Measurements from ENCODE around the gene PHLDB3.
A peak's percentile ranks its signal among the peaks of the same experiment; 100 is the strongest.

The PHLDB3 gene

DNA sequence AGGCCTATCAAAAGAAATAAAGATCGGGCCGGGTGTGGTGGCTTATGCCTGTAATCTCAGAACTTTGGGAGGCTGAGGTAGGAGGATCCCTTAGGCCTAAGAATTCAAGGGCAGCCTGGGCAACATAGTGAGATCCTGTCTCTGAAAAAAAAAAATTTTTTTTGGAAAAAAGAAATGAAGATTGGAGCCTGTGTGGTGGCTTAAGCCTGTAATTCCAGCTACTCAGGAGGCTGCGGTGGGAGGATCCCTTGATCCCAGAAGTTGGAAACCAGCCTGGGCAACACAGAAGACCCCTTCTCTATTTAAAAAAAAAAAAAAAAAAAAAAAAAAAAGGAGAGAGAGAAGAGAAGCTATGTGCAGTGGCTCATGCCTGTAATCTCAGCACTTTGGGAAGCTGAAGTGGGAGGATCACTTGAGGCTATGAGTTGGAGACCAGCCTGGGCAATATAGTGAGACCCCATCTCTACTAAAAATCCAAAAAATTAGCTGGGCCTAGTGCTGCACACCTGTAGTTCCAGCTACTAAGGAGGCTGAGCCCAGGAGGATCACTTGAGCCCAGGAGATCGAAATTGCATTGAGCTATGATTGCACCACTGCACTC lies 24.5 kb downstream of the PHLDB3 start:
- DNase-seq (ENCODE audit: low spot score), result no peak
- in situ Hi-C loops (cut with MboI; ENCODE audit: low pct_unique_long_range_greater_than_20kb, low sequenced_read_pairs, unreplicated experiment), result no loop called here
- TF ChIP-seq, protein P1, sequence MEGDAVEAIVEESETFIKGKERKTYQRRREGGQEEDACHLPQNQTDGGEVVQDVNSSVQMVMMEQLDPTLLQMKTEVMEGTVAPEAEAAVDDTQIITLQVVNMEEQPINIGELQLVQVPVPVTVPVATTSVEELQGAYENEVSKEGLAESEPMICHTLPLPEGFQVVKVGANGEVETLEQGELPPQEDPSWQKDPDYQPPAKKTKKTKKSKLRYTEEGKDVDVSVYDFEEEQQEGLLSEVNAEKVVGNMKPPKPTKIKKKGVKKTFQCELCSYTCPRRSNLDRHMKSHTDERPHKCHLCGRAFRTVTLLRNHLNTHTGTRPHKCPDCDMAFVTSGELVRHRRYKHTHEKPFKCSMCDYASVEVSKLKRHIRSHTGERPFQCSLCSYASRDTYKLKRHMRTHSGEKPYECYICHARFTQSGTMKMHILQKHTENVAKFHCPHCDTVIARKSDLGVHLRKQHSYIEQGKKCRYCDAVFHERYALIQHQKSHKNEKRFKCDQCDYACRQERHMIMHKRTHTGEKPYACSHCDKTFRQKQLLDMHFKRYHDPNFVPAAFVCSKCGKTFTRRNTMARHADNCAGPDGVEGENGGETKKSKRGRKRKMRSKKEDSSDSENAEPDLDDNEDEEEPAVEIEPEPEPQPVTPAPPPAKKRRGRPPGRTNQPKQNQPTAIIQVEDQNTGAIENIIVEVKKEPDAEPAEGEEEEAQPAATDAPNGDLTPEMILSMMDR (IDR thresholded peaks at IDR 0.05; ENCODE audit: extremely low read depth, insufficient read depth, missing control alignments), result no peak

DNA sequence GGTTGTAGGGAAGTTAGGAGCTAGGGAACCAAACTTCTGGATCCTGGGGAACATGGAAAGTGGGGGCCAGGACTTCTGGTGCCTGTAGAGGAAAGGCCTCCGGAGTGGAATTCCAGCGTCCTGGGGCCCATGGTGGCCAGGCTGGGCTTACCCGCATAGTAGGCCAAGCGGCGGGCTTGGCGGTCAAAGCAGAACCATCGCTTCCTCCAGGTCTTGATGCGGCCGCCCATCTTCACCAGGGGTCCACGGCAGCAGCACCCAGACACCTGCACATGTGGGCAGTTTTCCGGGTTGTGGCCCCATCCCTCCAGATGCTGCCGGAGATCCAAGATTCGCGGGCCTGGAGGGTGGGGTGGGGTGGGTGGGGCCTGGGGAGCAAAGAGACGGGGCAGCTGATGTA lies 25.3 kb downstream of the PHLDB3 start:
- DNase-seq (ENCODE audit: low spot score), result no peak
- in situ Hi-C loops (cut with MboI; ENCODE audit: low pct_unique_long_range_greater_than_20kb, low sequenced_read_pairs, unreplicated experiment), result no loop called here
- TF ChIP-seq, protein P1 (IDR thresholded peaks at IDR 0.05; ENCODE audit: extremely low read depth, insufficient read depth, missing control alignments), result no peak

DNA sequence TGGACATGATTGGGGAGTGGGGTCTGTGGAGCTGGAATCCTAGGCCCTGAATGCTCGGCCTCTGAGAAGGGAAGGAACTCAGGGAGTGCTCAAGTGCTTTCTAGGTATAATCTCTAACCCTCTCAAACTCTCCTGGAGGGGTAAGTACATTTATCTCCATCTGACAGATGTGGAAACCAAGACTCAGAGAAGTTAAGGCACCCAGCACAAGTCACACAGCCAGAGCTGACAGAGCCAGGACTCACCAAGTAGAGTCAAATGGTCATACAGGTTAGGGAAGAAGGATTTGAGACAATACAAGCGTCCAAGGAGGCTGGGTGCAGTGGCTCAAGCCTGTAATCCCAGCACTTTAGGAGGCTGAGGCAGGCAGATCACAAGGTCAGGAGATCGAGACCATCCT lies 26.2 kb downstream of the PHLDB3 start:
- in situ Hi-C loops (cut with MboI; ENCODE audit: low pct_unique_long_range_greater_than_20kb, low sequenced_read_pairs, unreplicated experiment), result no loop called here

DNA sequence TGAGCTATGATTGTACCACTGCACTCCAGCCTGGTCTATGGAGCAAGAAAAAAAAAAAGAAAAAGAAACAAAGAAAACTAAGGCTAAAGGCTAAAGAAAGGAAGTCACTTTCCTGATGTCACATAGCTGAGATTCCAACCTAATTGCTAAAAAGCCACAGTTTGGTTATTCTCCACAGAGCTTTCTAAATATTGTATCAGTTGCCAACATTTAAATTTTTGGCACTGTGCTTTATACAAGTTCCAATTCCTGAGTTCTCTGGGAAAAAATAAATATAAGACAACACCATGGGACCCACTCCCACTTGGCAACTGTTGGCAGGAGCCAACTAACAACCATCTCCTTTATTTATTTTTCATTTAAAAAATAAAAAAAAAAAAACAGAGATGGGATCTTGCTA lies 27.9 kb downstream of the PHLDB3 start:
- TF ChIP-seq, protein P1 (IDR thresholded peaks at IDR 0.05; ENCODE audit: extremely low read depth, insufficient read depth, missing control alignments), result no peak
- no peak for DNase-seq (ENCODE audit: low spot score)
- in situ Hi-C loops (cut with MboI; ENCODE audit: low pct_unique_long_range_greater_than_20kb, low sequenced_read_pairs, unreplicated experiment), result no loop called here

More for the DNA sequence above, 26.2 kb downstream of the PHLDB3 start:
- DNase-seq (ENCODE audit: low spot score), result no peak
- TF ChIP-seq, protein P1 (IDR thresholded peaks at IDR 0.05; ENCODE audit: extremely low read depth, insufficient read depth, missing control alignments), result no peak

DNA sequence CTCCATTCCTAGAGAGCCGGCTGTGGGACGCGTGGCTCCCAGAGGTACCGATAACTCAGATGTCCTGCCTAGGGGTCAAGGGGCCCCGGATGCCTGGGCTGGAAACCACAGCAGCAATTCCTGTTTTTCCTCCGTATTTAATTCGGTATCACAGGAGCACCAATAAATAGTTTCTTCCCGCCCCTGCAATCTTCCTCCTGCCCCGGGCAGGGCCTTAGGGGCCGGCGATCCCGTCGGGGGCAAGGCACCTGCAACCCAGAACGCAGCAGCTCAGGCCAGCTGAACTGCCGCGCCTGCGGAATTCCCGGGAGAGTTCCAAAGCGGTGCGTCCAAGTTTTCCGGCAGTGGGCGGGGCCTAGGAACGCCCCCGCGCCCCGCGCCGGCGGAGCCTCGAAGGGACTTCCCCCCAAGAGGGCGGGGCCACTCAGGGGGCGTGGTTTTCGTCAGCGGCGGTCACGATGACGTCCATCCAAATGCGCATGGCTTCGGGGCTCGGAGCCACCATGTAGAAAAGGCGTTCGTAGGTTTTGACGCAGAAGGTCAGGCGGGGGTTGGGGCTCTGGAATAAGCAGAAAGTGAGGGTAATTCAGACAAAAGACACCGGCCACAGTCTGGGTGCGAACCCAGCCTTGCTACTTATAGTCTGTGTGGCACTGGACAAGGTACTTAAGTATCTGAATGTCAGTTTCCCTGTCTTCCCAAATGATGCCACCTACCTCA lies 29.4 kb downstream of the PHLDB3 start:
- DNase-seq (ENCODE audit: low spot score), result peak; percentile 95
- TF ChIP-seq, protein P1 (IDR thresholded peaks at IDR 0.05; ENCODE audit: extremely low read depth, insufficient read depth, missing control alignments), result no peak
- in situ Hi-C loops (cut with MboI; ENCODE audit: low pct_unique_long_range_greater_than_20kb, low sequenced_read_pairs, unreplicated experiment), result no loop called here

DNA sequence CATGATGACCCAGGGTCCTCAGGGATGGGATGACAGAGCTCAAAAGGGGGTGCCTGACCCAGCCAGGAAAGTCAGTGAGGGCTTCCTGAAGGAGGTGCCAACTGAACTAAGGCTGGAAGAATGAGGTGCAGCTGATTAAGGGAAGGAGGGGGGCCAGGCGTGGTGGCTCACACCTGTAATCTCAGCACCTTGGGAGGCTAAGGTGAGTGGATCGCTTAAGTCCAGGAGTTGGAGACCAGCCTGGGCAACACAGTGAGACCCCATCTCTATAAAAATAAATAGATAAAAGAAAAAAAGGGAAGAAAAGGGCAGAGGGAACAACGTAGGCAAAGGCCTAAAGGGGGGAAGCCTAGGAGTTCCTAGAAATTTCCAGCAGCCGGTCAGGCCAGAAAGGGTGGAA lies 30.1 kb downstream of the PHLDB3 start:
- TF ChIP-seq, protein P1 (IDR thresholded peaks at IDR 0.05; ENCODE audit: extremely low read depth, insufficient read depth, missing control alignments), result no peak
- no peak for DNase-seq (ENCODE audit: low spot score)
- in situ Hi-C loops (cut with MboI; ENCODE audit: low pct_unique_long_range_greater_than_20kb, low sequenced_read_pairs, unreplicated experiment), result no loop called here
